Upper lobe of left lung (tissue), 4 donors: Measurements from ENCODE around the gene HIVEP3.

Experiments used
- CTCF ChIP-seq, 6 experiments: fragments of 450-650 bp in 4 of 6; fragments of 200-600 bp in 2 of 6; sonication (generic) in 2 of 6; IDR thresholded peaks; one replicate each; pipeline ENCODE4 v1.5.1; 2016 to 2019; ENCODE audit warnings: antibody characterized with exemption in 6 of 6
- POLR2A ChIP-seq, 4 donors: fragments of 450-650 bp; IDR thresholded peaks; one replicate each; pipeline ENCODE4 v1.5.1; 2016 to 2017; ENCODE audit warnings: antibody characterized with exemption in 4 of 4, mild to moderate bottlenecking in 2 of 4
- POLR2AphosphoS5 ChIP-seq, 2 donors: sonication (generic); formaldehyde crosslinking; IDR thresholded peaks; one replicate each; pipeline ENCODE4 v1.5.1; 2017; ENCODE audit warnings: antibody characterized with exemption in 2 of 2

DNA sequence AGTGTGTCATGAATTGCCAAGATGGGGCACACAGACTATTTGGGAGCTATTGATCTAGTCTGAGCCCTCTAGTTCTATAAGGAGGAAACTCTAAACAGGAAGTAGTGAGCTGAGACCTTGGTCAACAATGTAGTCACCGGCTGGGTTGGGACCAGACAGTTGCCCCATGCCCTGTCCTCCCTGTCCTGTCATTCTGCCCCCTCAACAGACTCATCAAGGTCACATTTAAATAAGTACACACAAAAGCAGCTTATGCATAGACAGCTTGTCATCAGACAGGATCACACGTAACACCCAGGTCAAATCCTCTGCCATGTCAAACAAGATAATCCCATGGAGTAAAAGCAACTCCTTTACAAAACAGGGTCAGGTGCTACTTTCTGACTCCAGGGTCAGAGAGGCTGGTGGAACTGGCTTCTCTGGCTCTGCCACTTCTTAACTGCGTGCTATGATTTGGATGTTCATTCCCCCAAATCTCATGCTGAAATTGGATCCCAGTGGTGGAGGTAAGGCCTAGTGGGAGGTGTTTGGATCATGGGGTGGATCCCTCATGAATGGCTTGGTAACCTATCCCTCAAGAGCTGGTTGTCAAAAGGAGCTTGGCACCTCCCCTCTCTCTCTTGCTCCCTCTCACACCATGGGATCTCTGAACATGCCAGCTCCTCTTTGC, 128.9 kb downstream of the HIVEP3 start:
- no peak for TF ChIP-seq CTCF (IDR thresholded peaks at IDR 0.05)
- TF ChIP-seq POLR2AphosphoS5 (IDR thresholded peaks at IDR 0.05) = no peak
- TF ChIP-seq POLR2A (IDR thresholded peaks at IDR 0.05) = no peak
